ENCODE results near the gene LINC00632.

DNA sequence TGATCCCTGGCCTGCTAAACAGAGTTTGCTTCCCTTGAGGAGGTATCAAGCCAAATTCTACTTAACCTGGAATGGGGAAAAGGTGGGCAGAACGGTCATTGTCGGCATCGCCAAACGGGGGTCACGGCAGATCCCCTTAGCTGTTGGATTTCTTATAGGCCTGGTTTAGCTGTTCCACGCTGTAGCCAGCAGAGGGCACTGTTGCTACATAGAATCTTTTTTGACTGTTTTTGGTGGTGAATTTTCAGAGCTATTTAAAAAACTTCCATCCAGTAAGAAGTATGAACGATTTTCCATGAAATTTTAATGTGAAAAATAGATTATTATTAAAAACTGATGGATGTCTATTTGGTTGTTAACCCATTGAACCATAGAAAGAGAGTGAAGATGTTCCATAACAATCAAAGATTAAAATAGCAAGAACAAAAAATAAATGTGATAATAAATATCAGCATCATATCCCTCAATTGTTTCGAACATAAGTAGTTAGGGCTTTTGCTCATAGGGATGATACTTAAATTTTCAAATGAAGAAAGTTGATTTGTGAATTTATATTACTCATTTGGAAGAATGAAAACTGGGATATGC, 56.6 kb downstream of the LINC00632 start:
- TF ChIP-seq, protein P1, sequence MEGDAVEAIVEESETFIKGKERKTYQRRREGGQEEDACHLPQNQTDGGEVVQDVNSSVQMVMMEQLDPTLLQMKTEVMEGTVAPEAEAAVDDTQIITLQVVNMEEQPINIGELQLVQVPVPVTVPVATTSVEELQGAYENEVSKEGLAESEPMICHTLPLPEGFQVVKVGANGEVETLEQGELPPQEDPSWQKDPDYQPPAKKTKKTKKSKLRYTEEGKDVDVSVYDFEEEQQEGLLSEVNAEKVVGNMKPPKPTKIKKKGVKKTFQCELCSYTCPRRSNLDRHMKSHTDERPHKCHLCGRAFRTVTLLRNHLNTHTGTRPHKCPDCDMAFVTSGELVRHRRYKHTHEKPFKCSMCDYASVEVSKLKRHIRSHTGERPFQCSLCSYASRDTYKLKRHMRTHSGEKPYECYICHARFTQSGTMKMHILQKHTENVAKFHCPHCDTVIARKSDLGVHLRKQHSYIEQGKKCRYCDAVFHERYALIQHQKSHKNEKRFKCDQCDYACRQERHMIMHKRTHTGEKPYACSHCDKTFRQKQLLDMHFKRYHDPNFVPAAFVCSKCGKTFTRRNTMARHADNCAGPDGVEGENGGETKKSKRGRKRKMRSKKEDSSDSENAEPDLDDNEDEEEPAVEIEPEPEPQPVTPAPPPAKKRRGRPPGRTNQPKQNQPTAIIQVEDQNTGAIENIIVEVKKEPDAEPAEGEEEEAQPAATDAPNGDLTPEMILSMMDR (IDR thresholded peaks at IDR 0.05) = no peak
- no peak for TF ChIP-seq POLR2A (IDR thresholded peaks at IDR 0.05)

Measured in lower leg skin (tissue), 3 donors.